GM19455 (cell line): ENCODE results near the gene LTBP1.
"Not testable (repeated sequence)": the region's sequence is repeated elsewhere in the genome, so short reads cannot be mapped to it uniquely, and the experiment has no call there.

ENCODE experiments used
- ATAC-seq: cut with Tn5 transposase; IDR thresholded peaks from one replicate; pipeline ENCODE4 v1.9.1; 2021; ENCODE audit not compliant: unreplicated experiment

The LTBP1 gene

GRCh38 chr2:32946314-32947075 lies at the start of gene LTBP1:
TSS of gene LTBP1 (plus strand) at chr2:32946953. CDS start at chr2:32947325, 372 bp downstream.
- ATAC-seq: peak; percentile 74

DNA sequence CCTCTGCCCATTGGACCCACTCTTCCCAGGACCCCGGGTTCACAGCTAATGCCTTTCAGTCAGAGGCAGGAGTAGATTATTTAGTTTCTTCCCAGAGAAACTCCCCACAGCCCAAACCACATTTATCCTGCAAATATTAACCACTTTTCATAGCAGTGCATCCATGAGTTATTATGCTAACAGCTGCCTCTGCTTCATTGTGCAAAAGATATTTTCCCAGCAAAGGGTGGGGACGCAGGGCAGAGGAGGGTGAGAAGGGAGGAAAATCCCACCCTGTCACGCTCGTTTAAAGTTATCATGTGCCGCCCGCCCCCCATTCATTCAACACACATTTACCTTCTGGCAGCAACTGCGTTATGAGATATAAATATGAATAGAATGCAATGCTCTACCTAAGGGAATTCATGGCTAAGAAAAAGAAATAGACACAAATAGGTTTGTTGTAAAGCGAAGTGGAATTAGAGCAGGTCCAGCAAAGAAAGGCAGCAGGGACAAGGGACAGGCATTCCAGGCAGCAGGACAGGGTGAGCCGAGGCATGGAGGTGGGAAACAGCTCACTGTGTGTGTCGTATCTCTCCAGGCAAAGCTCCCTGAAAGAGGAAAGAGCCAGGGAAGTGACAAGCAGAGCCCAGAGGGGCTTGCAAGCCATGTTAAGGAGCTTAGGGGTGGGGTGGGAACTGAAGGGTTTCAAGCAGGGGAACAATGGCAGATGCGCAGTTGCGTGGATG lies 46.3 kb upstream of the LTBP1 start:
- no peak for ATAC-seq

- no peak for ATAC-seq
These were observed 45.4 kb upstream of the LTBP1 start for GRCh38 chr2:32901313-32901712.

DNA sequence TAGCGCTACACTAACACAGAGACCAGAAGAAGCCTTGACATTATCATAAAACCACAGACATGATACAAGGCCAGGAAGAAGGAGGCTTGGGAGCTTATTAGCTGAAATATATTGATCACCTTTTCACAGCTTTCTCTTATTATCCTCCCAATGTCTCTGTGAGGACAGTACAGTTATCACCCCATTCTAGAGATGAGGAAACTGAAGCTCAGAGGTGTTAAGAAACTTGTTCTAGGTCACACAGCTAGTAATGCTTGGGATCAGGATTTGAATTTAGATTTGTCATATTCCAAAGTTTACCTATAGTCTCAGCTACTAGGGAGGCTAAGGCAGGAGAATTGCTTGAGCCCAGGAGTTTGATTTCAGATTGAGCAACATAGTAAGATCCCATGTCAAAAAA lies 44.6 kb upstream of the LTBP1 start:
- no peak for ATAC-seq

GRCh38 chr2:32902986-32903385 lies 43.8 kb upstream of the LTBP1 start:
- no peak for ATAC-seq

- no peak for ATAC-seq
These were observed 42.7 kb upstream of the LTBP1 start for GRCh38 chr2:32904074-32904473.

DNA sequence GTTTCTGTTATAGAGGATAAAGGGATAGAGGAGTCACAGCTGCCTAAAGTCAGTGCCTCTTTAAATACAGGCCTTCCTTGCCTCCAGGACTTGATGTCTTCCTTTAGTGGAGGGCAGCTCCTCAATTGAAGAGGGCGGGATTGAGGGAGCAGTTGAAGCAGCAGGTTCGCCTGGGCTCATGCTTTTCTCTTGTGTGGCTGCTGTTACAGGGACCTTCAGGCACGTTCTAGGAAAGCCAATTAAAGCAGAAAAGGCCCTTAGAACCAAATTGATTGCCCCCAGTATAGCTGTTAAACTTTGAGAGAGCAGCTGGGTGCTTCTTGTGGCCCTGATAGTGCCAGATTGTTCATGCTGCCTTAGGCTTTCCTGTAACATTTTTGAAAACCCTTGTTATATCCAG lies 42.0 kb upstream of the LTBP1 start:
- ATAC-seq: no peak

DNA sequence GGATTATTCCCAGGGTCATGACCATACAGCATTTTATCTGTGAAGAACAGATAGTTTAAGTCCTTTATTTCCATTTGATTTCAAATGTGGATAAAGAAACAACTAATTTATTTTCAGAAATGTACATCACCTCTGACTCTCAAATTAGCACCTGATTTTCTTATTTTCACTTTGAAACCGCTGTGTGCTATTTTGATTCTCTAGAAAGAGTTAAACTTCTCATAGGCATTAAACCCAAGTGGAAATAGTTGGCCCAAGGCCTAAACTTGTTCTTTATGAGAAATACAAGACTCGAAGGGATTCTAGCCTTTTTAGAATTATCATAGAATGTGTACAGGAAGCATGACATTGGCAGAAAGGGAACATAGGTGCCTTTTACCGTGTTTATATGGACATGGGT lies 41.5 kb upstream of the LTBP1 start:
- ATAC-seq: no peak

DNA sequence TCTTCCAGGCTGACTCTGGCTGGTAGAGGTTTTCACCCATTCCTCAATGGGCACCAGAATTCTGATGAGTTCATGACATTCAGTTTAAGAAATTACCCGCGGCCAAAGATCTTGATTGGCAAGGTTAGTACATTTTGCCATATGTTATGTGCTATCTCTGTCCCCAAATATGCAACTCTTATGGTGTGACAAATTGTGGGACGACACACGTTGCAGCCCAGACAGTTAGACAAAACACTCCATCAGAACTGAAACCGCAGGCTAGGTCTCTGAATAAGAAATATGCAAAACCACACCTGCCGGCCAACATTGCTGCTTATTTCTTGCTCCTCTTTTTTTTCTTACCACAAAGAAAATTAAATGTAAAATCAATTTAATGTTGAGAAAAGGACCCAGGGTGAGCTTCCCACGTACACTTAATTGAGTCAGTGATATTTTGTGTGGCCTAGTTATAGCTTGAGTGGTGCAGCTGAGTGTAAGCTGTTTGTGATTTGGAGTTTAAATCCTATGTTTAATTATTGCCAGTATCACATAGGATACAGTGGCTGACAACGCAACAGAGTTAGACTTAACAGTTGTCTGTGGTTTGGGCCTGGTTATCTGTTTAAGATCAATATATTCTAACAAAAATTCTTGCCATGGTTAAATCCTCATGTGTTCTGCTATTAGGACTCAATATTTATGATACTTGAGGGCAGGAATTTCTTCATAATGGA lies 35.7 kb upstream of the LTBP1 start:
- ATAC-seq: peak; percentile 96

GRCh38 chr2:32915694-32916093 lies 31.1 kb upstream of the LTBP1 start:
- ATAC-seq: no peak

DNA sequence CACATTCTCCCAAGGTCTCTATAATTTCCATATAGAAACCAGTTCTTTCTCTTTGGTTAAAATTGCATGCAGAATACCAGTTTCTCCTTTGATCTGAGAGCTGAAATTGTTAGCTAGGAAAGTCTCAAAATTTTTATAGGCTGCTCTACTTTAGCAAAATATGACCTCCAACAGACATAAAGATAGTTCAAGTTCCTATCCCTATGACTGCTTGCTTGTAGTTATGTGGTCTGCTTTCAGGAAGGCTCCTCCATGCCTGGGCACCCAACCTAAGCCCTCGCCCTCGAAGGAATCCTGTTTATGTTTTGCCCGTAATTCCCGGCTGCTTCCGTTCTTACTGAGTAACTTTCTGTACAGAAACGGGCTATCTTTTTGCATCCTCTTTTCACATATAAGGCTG lies 28.0 kb upstream of the LTBP1 start:
- no peak for ATAC-seq

DNA sequence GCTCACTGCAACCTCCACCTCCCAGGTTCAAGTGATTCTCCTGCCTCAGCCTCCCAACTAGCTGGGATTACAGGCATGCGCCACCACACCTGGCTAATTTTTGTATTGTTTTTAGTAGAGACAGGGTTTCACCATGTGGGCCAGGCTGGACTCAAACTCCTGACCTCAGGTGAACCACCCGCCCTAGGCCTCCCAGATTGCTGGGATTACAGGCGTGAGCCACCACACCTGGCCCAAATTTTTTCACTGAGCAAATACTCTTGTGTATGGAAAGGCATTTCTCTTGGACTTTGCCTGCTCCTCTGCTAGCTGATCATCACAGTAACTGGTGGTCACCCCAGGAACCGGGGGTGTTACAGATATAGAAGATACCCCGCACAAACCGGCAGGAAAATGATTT lies 26.9 kb upstream of the LTBP1 start:
- ATAC-seq: not testable (repeated sequence)

- ATAC-seq: not testable (repeated sequence)
These were observed 25.3 kb upstream of the LTBP1 start for GRCh38 chr2:32921486-32921885.

GRCh38 chr2:32922501-32922900 lies 24.3 kb upstream of the LTBP1 start:
- ATAC-seq: no peak

DNA sequence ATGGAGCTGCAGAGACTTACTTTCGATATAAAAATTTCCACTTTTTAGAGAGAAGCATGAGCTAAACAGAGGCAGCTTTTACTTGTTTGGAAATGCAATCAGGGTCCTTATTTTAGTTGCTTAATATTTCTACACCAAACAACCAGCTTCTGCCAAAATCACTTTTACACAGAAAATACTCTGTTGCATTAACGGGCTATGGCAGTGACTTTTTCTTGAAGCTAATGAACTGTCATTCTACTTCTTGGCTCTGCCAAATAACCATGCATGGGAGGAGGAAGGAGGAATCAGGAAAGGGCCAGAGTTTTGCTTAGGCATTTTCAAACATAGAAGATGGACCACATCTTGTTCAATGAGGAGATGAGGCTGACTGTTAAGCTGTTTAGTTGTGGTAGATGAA lies 23.6 kb upstream of the LTBP1 start:
- no peak for ATAC-seq

DNA sequence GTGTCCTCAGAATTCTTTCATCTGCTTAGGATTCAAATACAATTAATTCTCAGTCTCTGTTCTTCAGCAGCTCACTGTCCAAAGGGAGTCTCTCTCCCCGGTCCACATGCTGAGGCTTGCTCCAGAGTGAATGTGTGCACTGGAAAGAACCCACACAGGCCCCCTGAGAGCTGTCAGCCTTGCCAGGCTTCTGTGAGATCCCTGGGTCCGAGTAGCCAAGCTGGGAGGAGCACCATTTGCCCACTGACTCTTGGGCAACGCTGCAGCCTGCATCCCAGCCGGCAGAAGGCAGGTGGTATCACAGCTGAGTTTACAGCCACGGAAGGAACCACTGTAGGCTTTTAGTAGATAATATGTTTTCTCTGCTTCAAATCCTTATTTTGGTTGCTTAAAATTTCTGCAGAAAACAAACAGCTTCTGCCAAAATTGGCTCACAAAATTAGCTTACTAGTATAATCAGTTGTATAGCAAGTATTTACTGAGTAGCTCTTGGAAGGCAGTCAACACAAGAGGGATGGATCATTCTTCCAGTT lies 21.4 kb upstream of the LTBP1 start:
- ATAC-seq: no peak

DNA sequence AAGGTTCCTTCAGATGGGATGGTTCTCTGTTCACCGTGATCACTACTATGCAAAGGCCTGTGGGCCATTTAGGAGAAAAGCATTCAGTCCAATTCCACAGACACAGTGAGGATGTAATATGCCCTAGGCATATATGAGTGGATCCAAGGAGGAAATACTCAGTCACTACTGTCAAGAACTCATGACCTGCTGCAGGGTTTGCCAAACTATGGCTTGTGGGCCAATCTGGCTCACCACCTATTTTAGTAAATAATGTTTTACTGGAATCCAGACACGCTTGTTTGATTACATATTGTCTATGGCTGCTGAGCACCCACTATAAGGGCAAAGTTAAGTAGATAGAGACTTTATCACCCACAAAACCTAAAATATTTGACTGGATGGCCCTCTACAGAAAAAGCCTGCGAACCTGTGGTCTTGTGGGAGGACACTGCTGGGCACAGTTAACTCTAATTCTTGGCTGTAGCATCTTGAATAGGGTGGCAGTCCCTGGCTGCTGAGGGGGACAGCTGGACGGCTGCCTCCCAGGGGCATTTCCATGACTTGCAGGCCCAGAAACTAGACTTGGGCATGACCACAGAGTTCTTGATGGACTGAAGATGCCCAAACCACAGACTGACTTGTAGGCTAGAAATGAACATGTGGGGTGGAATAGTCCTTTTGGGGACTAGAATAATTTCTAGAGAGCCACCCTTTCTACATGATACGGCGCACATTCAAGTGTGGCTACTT lies 20.6 kb upstream of the LTBP1 start:
- ATAC-seq: no peak

GRCh38 chr2:32926708-32927084 lies 20.1 kb upstream of the LTBP1 start:
- ATAC-seq: no peak

GRCh38 chr2:32930436-32930835 lies 16.3 kb upstream of the LTBP1 start:
- ATAC-seq: no peak

DNA sequence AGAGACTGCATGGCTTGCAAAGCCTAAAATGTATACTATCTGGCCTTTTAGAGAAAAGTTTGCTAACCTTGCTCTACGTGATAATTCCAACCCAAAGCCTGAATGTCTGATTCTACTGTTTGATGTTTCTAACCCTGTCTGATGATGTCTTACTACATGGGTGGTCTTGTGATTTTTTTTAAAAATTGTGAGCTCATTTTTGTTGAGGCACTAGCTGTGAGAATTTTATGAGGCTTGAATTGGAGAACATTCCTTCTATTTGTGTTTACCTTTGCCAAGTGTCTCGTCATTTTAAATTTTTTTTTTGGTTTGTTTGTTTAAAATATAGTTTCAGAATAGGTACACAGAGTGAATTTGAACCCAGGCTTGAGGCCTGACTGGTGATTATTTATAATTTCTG lies 15.2 kb upstream of the LTBP1 start:
- ATAC-seq: no peak
